ENCODE data around the gene PCNX2. TPM values are rescaled to one million over a fixed set of nuclear protein-coding genes. Genes with fewer than 3 reads are reported as not detected.

Gene PCNX2
- total and polyA plus RNA-seq, 2 of the 8 experiments (the other 6 are each of a cell fraction or from before 2014, with no cell fraction given): 46.1 to 57.6 TPM

GRCh38 chr1:233340966-233341516, 45.5 kb upstream of the PCNX2 start:
- Histone ChIP-seq H3K79me1 (ENCODE audit: low read depth, low read length) (peaks cover 3% of the 10 kb centered on the region), H3K23me2 (ENCODE audit: low read depth, low read length) (no peaks in the 10 kb centered on the region; the same call in 1 of the 2 replicates), H3K4me3 (ENCODE audit: extremely low read depth in 1 of 4, insufficient read depth in 2 of 4, low read depth in 3 of 4, low read length in 4 of 4) (no peak overlapping the region), H4K5ac (ENCODE audit: insufficient read length, low read depth, low read length) (no peak overlapping the region), H3K56ac (replicated peaks; ENCODE audit: insufficient read length, low read depth, low read length) (no peak overlapping the region), H3K9ac (replicated peaks in 1 of 4; ENCODE audit: extremely low read depth in 1 of 4, low read depth in 3 of 4, low read length in 3 of 4) (no peak overlapping the region), H4K20me1 (replicated peaks in 1 of 2; ENCODE audit: control insufficient read depth in 1 of 2, insufficient read depth in 2 of 2, low read length in 2 of 2) (no peaks in the 10 kb centered on the region), H2AFZ (ENCODE audit: low read length) (no peak overlapping the region), H3K27me3 (replicated peaks in 1 of 4; ENCODE audit: control insufficient read depth in 3 of 4, extremely low read depth in 1 of 4, insufficient read depth in 3 of 4, low read length in 3 of 4) (no peaks in the 10 kb centered on the region), H2BK20ac (ENCODE audit: low read length) (no peak overlapping the region), H3K36me3 (ENCODE audit: control insufficient read depth in 2 of 4, insufficient read depth in 4 of 4, low read length in 3 of 4) (no peaks in the 10 kb centered on the region), H3K27ac (ENCODE audit: low read depth, low read length) (no peak overlapping the region), H4K8ac (ENCODE audit: extremely low read depth, insufficient read depth, low read length) (no peak overlapping the region), H3K79me2 (ENCODE audit: control insufficient read depth in 1 of 2, insufficient read depth in 2 of 2, low read length in 2 of 2) (peaks cover 0 to 74% of the 10 kb centered on the region in 2 experiments; a peak in 2 of 4 replicates), H3K4me1 (replicated peaks in 1 of 4; ENCODE audit: control insufficient read depth in 3 of 4, insufficient read depth in 4 of 4, low read length in 3 of 4) (peaks cover 0 to 6% (median 2%) of the 10 kb centered on the region in 4 experiments; a peak in 3 of 7 replicates), H3K18ac (ENCODE audit: extremely low read depth, low read length) (no peak overlapping the region), H2BK15ac (ENCODE audit: low read length) (no peak overlapping the region), H4K91ac (replicated peaks; ENCODE audit: insufficient read length, low read length) (no peak overlapping the region), H3K9me3 (ENCODE audit: insufficient read depth in 2 of 2, low read depth in 1 of 2, low read length in 1 of 2) (no peaks in the 10 kb centered on the region), H3K14ac (ENCODE audit: insufficient read length) (no peak overlapping the region), H3K4ac (replicated peaks; ENCODE audit: insufficient read length, low read depth, low read length) (no peak overlapping the region), H2BK5ac (ENCODE audit: low read depth, low read length) (no peak overlapping the region), H2BK12ac (ENCODE audit: low read depth, low read length) (no peak overlapping the region), H3K23ac (ENCODE audit: insufficient read length) (no peak overlapping the region), H2AK5ac (ENCODE audit: low read depth, low read length) (no peak overlapping the region), H3K4me2 (ENCODE audit: insufficient read depth in 1 of 2, low read depth in 2 of 2, low read length in 2 of 2) (no peak overlapping the region), H2BK120ac (replicated peaks; ENCODE audit: low read depth, low read length) (no peak overlapping the region)
- ChIA-PET POLR2A (ENCODE audit: partially characterized antibody) (no interaction called here), CTCF (ENCODE audit: partially characterized antibody) (interaction anchor here (1.6 kb wide), 1 partner anchor 9 kb away, joined by 5 read pairs; no protein-coding TSS in a partner anchor)
- 87% methylated on average over 4 of the region's 4 CpGs; no CpG with 5 or more reads in 1 of the 2 experiments for WGBS, 2 experiments (ENCODE audit: extremely low coverage in 1 of 2, insufficient coverage in 1 of 2, insufficient read length in 1 of 2, insufficient replicate concordance in 2 of 2, low coverage in 1 of 2, low lambda C conversion rate in 2 of 2, missing lambda C conversion rate in 1 of 2)
- FAIRE-seq: peak; percentile 24
- no peak for DNase-seq (ENCODE audit: low read depth in 1 of 2, low spot score in 2 of 2)
- TF ChIP-seq BACH1 (IDR thresholded peaks at IDR 0.05; ENCODE audit: low read length): no peak
- TF ChIP-seq, protein P1, sequence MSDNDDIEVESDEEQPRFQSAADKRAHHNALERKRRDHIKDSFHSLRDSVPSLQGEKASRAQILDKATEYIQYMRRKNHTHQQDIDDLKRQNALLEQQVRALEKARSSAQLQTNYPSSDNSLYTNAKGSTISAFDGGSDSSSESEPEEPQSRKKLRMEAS (IDR thresholded peaks at IDR 0.05): no peak
- no peak for TF ChIP-seq NANOG (IDR thresholded peaks at IDR 0.05; ENCODE audit: insufficient read depth, low read depth, low read length, poor library complexity, severe bottlenecking)
- TF ChIP-seq CBX5 (IDR thresholded peaks at IDR 0.05; ENCODE audit: low read depth, low read length): no peak
- TF ChIP-seq EGR1 (IDR thresholded peaks at IDR 0.05; ENCODE audit: borderline replicate concordance, low read depth, low read length): no peak
- no peak for TF ChIP-seq TBP (IDR thresholded peaks at IDR 0.05; ENCODE audit: low read depth, low read length)
- TF ChIP-seq CHD2 (IDR thresholded peaks at IDR 0.05; ENCODE audit: low read length): no peak
- TF ChIP-seq TCF12 (IDR thresholded peaks at IDR 0.05; ENCODE audit: low read depth, low read length): no peak
- no peak for TF ChIP-seq RXRA (IDR thresholded peaks at IDR 0.05; ENCODE audit: insufficient read depth, low read depth, low read length)
- TF ChIP-seq HDAC2 (IDR thresholded peaks at IDR 0.05; ENCODE audit: borderline replicate concordance in 1 of 2, low read depth in 2 of 2, low read length in 2 of 2): no peak
- TF ChIP-seq POU5F1 (IDR thresholded peaks at IDR 0.05; ENCODE audit: low read depth, low read length): no peak
- TF ChIP-seq TAF1 (IDR thresholded peaks at IDR 0.05; ENCODE audit: low read depth, low read length): no peak
- TF ChIP-seq MAFK (IDR thresholded peaks at IDR 0.05; ENCODE audit: low read depth, low read length): no peak
- no peak for TF ChIP-seq JUND (IDR thresholded peaks at IDR 0.05; ENCODE audit: low read length)
